Right renal pelvis (tissue), 4 donors: ENCODE data around the gene RASGEF1C. TPM values are rescaled to one million over a fixed set of nuclear protein-coding genes. Genes with fewer than 3 reads are reported as not detected.
"Not testable (repeated sequence)": the region's sequence is repeated elsewhere in the genome, so short reads cannot be mapped to it uniquely, and the experiment has no call there.

Source experiments
- DNase-seq, 4 donors: peaks; one replicate each; pipeline ENCODE4 v3.0.0-alpha.2; 2013; ENCODE audit warnings: low read depth in 4 of 4, low spot score in 3 of 4, missing footprints in 1 of 4
- polyA plus RNA-seq, 4 donors: library from polyadenylated mRNA; unstranded; fragments of 120-200 nt; gene quantifications; one replicate each; pipeline ENCODE4 v1.2.1, GENCODE V29; 2013; ENCODE audit not compliant: insufficient read length in 4 of 4

Gene RASGEF1C
- polyA plus RNA-seq, 4 donors: 0.55 to 1.1 (median 0.88) TPM

DNA sequence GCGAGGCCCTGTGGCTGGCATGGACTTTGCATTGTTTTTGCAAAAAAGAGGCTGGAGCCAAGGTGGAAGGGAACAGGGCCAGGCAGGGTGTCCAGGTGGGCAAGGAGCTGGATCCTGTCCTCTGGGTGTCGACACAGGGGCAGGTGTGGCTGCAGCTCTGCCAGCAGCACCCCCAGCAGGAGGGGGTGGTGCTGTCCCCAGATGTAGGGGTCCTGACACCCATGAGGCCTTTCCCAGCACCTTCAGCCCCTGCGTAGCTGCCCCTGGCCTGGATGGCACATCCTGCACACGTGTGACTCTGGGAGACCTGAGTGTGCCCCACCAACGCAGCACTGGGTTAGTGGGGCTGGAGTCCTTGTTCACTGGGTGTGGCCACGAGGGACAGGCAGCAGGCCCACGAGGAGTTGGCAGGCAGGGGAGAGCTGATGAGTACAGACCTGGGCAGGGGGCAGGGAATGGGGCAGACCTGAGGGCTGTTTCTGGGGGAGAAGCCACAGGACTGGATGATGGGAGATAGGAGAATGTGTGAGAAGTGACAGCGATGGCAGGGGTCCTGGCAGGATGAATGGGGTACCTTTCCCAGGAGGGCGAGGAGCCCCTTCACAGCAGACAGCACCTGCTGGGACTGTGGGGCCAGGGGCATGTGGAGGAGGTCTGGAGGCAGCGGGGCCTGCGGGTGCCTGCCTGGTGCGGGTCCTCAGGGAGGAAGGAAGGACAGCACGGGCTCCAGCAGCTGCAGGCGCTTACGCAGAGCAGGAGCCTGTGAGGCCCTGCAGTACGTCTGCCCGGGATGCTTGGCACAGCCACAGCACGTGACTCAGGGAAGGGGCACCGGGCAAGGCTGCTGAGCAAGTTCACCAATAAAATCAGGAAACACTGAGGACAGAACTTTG lies 3.6 kb upstream of the RASGEF1C start:
- DNase-seq: no peak

DNA sequence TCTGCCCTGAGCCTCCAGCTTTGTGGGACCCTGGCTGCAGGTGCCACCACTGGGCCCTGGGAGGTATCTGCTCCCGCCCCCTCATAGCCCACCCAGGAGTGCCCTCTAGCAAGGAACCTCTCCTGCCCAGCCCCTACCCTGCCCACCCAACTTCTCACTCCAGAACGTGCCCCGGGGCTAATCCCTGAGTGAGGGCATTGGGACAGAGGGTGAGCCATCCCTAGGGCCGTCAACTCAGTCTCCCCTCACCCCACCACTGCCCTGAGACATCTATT lies 2.7 kb upstream of the RASGEF1C start:
- no peak for DNase-seq

DNA sequence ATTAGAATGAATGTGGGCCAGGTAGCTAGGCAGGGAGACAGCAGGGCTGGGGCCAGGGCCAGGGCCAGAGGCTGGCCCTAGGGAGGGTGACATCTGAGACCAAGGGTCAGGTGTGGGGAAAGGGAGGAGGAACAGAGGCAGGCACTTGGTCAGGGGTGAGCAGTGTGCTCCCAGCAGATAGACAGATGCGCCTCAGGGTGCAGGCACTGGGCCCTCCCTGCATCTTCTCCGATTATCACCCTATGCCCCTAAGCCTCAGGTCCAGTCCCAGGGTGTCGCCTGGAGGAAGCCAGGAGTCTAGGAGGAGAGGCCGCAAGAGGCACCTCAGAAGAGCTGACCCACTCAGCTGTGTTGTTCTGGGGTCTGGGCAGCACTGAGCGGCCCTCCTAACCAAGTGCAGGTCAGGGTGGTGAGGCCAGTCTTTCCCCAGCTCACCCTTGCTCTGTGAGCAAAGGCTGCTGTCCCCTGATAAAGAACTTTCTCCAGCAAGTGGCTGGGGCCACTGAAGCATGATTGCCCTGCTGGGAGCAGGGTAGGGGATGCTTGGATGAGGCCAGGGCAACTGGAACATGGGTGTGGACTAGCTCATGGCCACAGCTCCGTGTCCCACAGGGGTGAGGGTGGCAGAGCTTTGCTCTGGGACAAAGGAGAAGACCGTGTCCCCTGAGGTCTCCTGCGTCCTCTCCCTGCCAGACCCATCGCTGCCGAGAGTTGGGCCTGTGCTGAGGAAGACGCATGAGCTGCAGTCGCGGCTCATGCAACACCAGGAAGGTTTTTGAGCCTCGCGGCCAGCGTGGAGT lies 2.1 kb upstream of the RASGEF1C start:
- no peak for DNase-seq

DNA sequence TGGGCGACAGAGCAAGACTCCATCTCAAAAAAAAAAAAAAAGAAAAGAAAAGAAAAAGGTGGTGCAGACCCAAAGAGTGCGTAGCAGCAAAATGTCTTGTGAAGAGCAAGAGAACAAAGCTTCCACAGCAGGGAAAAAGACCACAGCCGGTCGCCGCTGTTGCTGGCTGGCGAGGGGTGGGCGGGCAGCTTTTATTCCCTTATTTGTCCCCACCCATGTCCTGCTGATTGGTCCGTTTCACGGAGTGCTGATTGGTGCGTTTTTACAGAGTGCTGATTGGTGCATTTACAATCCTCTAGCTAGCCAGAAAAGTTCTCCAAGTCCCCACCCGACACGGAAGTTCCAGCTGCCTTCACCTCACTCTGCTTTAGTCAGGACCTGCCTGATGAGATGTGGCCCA lies 1.1 kb upstream of the RASGEF1C start:
- DNase-seq: not testable (repeated sequence)

DNA sequence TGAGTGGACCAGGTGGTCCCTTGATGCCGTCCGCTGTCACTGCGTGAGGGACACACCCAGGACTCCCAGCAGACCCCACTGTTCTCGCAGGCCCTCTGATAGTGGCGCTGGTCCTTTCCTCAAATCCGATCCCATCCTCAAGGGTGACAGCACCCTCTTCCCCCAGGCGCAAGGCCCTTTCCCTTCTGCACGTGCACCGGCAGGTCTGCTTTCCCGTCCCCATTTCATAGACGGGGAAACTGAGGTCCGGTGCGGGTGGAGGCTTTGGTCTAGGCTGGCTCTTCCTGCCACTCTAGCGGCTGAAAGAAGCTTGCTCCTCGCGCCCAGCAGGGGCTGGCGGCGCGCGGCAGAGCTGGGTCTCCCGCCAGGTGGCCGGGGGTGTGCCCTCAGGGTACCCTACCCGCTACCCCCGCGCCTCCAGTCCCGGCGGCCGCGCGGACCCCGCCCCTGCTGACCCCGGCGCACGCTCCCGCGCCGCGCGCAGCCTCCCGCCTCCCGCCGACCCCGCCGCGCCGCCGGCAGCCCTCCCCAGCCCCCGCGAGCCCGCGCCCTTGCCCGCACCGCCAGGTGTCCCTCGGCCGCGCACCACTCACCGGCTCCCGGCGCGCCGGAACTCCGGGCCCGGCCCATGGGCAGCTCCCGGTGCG lies 453 bp downstream of the RASGEF1C start:
- no peak for DNase-seq

DNA sequence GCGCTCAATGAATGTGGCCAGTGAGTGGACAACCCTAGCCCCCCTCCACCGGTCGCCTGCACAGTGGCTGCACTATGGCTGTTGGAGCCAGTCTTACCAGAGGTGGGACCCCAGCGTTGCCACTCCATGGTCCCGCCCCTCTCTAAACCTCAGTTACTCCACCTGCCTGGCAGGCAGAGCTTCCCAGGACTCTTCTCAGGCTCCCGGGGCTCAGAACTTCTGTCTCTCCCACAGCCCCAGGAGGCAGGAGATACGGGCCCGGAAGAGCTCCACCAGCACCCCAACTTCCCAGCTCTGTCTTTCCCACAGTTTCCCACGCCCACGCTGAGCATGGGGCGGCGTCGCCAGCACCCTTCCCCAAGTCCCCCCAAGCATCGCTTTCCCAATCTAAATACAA lies 975 bp downstream of the RASGEF1C start:
- DNase-seq: no peak

DNA sequence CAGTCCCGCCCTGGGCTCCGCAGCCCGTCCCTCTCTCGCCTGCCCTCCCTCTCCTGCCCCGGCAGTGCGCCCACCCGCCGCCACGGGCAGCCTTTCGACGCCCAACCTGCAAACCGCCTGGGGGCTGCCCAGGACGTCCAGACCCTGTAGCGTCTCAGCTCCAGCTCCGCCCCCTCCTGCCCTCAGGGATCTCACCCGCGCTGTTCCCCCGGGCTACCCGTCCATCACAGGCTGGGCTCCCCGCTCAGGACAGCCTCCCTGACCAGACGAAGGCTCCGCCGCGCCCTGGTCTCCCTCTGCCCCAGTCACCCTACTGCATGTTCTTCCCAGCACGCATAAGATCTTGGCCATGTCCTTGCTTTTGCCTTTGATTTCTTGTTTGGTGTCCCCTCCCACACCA lies 1.4 kb downstream of the RASGEF1C start:
- no peak for DNase-seq

DNA sequence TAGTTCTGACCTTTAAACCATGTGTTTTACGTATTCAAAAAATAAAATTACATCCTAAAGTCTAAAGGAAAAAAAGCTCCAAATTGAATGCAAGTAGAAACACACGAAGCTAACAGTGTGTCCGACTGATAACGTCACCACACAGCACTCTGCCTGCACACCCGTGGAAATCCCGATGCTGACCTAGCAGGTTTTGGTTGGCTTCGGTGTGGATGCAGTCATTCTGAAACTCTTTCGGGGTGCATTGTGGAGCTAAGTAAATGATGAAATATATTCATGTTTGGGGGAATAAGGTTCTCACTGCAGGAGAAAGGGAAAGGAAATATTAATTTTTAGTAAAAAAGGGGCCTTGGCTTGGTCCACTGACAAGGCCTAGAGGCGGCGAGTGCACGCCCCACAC lies 2.0 kb downstream of the RASGEF1C start:
- DNase-seq: no peak

DNA sequence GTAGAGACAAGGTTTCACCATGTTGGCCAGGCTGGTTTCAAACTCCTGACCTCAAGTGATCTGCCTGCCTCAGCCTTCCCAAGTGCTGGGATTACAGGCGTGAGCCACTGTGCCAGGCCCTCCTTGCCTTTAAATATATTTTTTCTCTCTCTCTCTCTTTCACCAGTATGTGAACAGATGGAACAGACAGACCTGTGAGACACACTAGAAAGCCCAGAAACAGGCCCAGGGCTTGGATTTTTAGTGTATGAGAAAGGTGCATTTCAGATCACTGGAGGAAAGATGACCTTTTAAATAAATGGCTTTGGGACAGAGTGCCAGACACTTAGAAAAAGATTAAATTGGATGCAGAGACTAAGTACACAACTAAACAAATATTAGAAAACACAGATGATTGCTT lies 3.1 kb downstream of the RASGEF1C start:
- no peak for DNase-seq

DNA sequence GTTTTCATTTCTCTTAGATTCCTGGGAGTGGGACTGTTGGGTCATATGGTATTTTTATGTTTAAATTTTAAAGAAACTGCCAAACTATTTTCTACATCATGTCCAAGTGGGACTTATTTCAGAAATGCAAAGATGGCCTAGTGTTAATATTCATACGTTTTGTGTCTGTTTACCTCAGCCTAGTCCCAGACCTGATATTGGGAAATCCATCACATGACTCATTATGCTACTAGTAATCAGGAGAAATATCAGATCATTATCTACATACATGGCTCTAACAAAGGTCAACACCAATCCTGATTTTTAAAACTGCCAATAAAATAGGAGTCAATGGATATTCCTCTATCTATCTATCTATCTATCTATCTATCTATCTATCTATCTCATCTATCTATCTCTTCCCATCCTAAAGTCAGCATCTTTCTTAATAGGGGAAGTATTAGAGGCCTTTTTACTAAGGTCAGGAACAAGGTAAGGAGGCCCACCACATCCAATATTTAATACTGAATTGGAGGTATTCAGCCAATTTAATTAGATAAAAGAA lies 4.7 kb downstream of the RASGEF1C start:
- no peak for DNase-seq

DNA sequence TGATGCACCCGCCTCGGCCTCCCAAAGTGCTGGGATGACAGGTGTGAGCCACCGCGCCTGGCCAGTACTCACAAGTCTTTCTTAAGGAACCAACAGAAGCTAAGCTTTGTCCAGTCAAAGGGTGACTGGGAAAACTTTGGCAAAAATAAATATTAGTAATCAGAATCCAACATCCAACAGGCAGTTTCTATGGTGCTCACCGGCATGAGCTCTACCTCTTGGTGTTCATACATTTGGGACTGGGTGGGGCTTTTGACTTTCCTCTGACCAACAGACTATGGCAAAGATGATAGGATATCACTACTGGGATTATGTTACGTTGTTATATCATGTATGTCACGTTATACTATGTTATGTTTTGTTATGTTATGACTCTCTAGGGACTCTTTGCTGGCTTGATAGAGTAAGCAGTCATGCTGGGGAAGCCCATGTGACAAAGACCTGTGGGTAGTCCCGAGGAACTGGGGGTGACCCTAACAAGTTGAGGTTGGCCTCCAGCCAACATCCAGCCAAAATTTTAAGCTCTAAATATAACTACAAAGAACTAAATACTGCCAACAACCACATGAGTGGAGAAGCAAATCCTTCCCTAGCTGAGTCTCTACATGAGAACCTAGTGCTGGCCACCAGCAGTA lies 6.0 kb downstream of the RASGEF1C start:
- no peak for DNase-seq

DNA sequence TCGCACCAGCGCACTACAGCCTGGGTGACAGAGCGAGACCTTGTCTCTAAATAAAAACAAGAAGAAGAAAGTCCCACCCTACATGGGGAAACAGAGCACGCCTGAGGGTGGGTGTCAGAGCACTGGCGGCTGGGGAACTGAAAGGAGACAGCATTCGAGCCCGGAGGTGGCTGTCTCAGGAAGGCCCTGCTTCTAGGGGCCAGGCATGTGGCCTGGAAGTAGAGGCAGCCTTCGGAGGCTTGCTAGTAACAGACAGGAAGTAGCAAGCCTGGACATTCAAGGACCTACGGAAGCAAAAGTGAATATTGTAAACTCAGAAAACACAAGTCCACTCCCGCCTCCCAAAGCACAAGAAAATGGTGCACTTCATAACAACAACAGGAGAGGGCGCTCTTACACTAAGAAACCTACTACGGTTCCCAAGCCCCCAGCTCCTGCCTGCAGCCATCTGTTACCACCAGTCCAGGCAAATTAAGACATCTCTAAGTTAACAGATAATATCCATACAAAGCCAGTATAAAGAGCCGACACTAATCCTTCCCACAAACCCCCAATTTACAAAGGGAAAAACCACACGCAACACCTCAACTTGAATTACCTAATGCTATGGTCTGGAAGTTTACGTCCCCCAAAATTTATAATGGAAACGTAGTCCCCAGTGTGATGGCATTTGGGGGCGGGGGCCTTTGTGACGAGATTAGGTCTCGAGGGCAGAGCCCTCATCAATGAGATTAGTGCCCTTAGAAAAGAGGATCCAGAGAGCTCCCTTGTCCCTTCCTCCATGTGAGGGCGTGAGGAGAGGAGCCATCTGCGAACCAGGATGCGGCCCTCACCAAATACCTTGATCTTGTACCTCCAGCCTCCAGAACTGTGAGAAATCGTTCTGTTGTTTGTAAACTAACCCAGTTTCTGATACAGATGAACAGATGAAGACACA lies 7.7 kb downstream of the RASGEF1C start:
- DNase-seq: no peak

DNA sequence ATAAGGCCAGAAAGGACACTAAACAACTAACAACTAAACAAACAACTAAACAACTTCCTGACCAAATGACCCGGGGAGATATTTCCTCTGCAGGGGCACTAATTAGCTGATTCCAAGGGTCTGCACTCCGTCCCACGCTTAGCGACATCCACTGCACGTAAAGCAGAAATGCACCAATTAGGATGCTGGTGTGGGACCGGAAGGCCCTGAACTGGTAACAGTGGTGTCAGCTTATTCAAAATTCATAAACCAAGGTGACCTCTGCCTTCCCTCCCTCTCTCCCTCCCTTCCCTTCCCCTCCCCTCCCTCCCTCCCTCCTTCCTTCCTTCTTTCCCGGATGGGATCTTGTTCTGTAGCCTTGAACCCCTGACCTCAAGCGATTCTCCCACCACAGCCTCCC lies 9.6 kb downstream of the RASGEF1C start:
- DNase-seq: no peak

DNA sequence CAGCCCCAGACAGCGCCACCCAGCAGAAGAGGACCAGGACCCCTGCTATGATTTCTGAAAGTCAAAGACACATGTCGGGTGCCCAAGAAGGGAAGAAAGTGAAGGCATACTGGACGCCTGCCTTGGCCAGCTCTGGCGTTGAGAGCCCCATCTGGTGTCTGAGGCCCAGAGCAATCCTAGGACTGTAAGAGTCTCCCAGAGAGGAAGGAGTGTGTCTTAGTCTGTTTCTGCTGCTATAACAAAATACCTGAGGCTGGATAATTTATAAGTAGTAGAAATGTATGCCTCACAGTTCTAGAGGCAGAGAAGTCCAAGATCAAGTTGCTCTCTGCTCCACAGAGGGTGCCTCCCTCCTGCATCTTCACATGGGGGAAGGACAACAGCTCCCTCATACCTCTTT lies 10.8 kb downstream of the RASGEF1C start:
- no peak for DNase-seq

DNA sequence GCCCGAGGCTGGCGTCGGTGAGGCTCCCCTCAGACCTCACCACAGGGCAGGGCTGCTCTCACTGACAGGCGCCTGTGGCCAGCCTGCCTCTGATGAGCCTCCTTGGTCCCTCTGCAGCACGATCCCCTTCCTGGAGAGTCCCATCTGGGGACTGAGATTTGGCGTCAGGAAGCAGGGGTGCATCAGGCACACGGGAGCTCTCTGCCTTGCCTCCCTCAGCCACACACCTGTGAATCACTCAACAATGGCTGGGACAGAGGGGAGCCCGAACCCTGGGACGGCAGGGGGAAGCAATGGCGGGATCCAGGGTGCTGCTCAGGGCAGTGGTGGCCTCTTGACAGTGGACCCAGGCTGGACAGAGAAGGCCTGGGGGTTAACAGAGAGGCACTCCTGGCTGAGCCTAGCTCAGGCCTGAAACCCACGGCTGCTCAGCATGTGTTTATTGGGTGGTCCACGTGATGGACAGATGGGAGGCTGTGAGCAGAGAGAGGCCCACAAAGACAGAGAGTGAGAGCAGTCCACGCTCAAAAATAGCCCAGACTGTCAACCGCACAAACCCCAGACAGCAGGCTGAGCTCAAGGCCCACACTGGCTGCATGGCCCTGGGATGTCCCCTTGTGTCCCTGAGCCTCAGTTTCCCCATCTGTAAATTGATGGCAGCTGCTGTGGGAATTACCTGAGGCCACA lies 11.9 kb downstream of the RASGEF1C start:
- no peak for DNase-seq

DNA sequence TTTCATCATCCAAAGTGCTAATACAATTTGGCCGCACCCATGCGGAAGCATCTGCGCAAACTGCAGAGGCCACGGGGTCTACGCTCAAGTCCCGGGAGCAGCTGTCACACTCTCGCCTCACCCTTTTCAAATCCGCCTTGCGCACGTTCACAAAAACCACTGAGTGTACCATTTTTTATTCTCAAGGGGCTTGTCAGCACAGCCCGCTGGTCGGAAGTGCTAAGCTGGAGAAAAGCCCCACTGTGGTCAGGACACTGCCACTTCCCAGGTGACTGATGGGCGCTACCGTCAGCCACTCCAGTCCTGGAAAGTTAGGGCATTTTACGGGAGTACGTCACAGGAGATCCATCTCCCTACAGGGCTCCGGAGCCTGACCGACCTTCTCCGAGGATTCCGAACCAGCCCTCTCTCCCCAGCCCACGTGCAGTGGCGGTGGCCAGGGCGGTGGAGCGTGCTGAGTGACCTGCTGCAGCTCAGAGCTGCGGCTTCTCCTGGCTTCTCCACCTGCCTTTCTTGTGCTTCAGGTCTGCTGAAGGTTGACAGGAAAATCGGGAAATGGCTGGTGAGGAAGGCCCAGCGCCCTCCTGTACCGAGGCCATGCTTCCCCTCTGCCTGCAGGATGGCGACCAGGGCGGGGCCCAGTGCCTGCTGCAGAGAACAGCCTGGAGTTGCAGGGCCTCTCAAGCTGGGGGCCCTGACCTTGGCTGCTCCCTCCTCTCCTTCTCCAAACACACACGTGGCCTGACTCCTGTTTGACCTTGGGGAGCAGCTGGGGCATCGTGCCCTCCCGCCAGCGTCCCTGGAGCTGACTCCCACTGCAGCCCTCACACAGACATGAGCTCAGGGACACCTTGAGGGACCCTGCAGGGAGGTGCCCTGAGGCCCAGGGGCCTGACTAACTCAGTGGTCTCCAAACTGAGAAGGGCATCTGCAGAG lies 14.3 kb downstream of the RASGEF1C start:
- no peak for DNase-seq

DNA sequence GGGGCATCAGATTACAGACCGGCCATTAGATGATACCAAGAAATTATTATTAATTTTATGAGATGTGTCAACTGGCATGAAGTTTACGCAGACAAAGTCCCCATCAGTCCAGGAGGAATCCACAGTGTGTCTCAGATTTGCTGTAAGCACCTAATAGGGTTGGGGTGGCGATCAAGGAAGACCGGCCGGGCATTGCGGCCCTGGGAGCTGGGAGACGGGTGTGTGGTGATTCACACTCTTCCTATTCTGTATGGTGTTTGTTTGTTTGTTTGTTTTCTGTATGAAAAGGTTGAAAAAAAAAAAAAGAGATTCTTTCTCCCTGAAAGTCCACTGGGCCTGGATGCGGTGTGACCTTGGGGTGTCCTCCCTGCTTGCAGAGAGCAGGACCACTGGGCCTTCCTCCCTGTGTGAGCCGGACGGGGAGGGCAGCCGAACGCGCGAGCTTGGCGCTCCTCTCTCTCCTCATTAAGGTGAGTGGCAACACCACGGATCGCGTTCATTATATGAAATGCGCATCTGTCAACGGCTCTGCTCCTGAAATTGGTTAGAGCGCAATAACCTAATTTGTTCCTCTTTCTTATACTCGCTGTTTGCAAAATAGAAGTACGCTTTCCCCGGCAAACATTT lies 15.1 kb downstream of the RASGEF1C start:
- DNase-seq: no peak

DNA sequence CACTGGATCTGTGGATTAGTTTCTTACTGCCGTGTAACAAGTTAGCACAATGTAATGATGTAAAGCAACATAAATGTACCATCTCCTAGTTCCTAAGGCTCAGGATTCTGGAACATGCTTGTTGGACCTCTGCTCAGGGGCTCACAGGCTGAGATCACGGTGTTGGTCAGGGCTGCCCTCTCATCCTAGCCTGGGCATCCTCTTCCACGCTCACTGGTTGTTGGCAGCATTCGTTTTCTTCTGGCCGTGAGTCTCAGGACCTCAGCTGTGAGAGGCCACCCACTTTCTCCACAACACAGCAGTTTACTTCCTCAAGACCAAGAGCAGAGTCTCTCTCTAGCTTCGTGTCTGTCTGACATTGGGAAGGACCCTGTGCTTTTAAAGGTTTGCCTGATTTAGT lies 17.3 kb downstream of the RASGEF1C start:
- DNase-seq: no peak
